HepG2 (cell line): ENCODE results near the gene PAK1IP1. TPM values are rescaled to one million over a fixed set of nuclear protein-coding genes. Genes with fewer than 3 reads are reported as not detected.
A peak's percentile ranks its signal among the peaks of the same experiment; 100 is the strongest.

Source experiments
- ADNP ChIP-seq: sonication (generic); formaldehyde crosslinking; IDR thresholded peaks from 2 replicates; pipeline ENCODE4 v1.4.0; 2020; ENCODE audit warnings: missing genetic modification reagents
- HNRNPUL1 ChIP-seq: fragments of 200-400 bp; formaldehyde crosslinking; IDR thresholded peaks from 2 replicates; pipeline ENCODE4 v1.6.1; 2017; ENCODE audit warnings: low read depth, mild to moderate bottlenecking, low read length, moderate library complexity
- KLF6 ChIP-seq: IDR thresholded peaks from 2 replicates; pipeline ENCODE4 v1.8.0; 2016; ENCODE audit warnings: missing biosample characterization, missing genetic modification reagents
- KLF9 ChIP-seq: IDR thresholded peaks from 2 replicates; pipeline ENCODE4 v1.6.1; 2016; ENCODE audit warnings: low read depth
- MED1 ChIP-seq: sonication (generic); formaldehyde crosslinking; IDR thresholded peaks from 2 replicates; pipeline ENCODE4 v1.4.0; 2020; ENCODE audit warnings: missing genetic modification reagents
- RXRA ChIP-seq: sonication (generic); formaldehyde crosslinking; IDR thresholded peaks from 2 replicates; pipeline ENCODE4 v1.5.1; 2020; ENCODE audit warnings: missing genetic modification reagents
- SALL2 ChIP-seq: sonication (generic); formaldehyde crosslinking; IDR thresholded peaks from 2 replicates; pipeline ENCODE4 v1.8.1; 2023; ENCODE audit warnings: mild to moderate bottlenecking, missing genetic modification reagents, inconsistent platforms
- SNAPC4 ChIP-seq: sonication (generic); formaldehyde crosslinking; IDR thresholded peaks from 2 replicates; pipeline ENCODE4 v1.4.0; 2020; ENCODE audit warnings: mild to moderate bottlenecking, missing genetic modification reagents
- ZC3H13 ChIP-seq: sonication (generic); formaldehyde crosslinking; IDR thresholded peaks from 2 replicates; pipeline ENCODE4 v1.8.1; 2023; ENCODE audit warnings: mild to moderate bottlenecking, missing genetic modification reagents, moderate library complexity
- ZNF160 ChIP-seq: sonication (generic); formaldehyde crosslinking; IDR thresholded peaks from 2 replicates; pipeline ENCODE4 v1.8.0; 2022; ENCODE audit warnings: mild to moderate bottlenecking, inconsistent platforms, missing genetic modification reagents
- ZNF275 ChIP-seq: sonication (generic); formaldehyde crosslinking; IDR thresholded peaks from 2 replicates; pipeline ENCODE4 v1.8.0; 2022; ENCODE audit warnings: missing genetic modification reagents, mild to moderate bottlenecking, inconsistent platforms, borderline replicate concordance
- ZNF407 ChIP-seq: sonication (generic); formaldehyde crosslinking; IDR thresholded peaks from one replicate; pipeline ENCODE4 v1.5.1; 2020; ENCODE audit warnings: mild to moderate bottlenecking, missing genetic modification reagents; ENCODE audit errors: not compliant biosample characterization
- ZNF430 ChIP-seq: sonication (generic); formaldehyde crosslinking; IDR thresholded peaks from 2 replicates; pipeline ENCODE4 v1.9.0; 2021; ENCODE audit warnings: mild to moderate bottlenecking, missing genetic modification reagents
- ZNF558 ChIP-seq: sonication (generic); formaldehyde crosslinking; IDR thresholded peaks from 2 replicates; pipeline ENCODE4 v1.9.0; 2022; ENCODE audit warnings: mild to moderate bottlenecking, missing genetic modification reagents, borderline replicate concordance
- ZNF737 ChIP-seq: sonication (generic); formaldehyde crosslinking; IDR thresholded peaks from 2 replicates; pipeline ENCODE4 v1.5.0; 2020; ENCODE audit warnings: missing genetic modification reagents, mild to moderate bottlenecking, borderline replicate concordance
- polyA plus RNA-seq, 8 experiments: library from polyadenylated mRNA; depleted of rRNA in 3 of 8; stranded (reverse) in 7 of 8; unstranded in 1 of 8; fragments of >200 nt; fragmentation: Illumina TruSeq in 4 of 8; extraction: Trizol in 4 of 8; gene quantifications; 2 replicates each; pipeline versions ENCODE4 v1.2.1 to v1.2.3, GENCODE V29; 2011 to 2016; ENCODE audit warnings: low read depth in 4 of 8, missing spikeins in 1 of 8, mixed read lengths in 1 of 8; ENCODE audit not compliant: insufficient read depth in 1 of 8
- total RNA-seq, 5 experiments: library from RNA; depleted of rRNA; stranded (reverse); fragments of >200 nt; fragmentation: Illumina TruSeq; extraction: Trizol; gene quantifications; 2 replicates each; pipeline ENCODE4 v1.2.3, GENCODE V29; 2016; ENCODE audit warnings: low read depth in 1 of 5

The PAK1IP1 gene
- total and polyA plus RNA-seq, 2 of the 13 experiments (the other 11 are each of a cell fraction or from before 2014, with no cell fraction given): 23.4 to 66.2 TPM

- TF ChIP-seq SNAPC4 (no peak), MED1 (peak; percentile 22; the same call in 1 of the 2 replicates), RXRA (CRISPR knock-in tag) (peak; percentile 3; the same call in 1 of the 2 replicates), KLF9 (CRISPR knock-in tag) (peak; percentile 84; the same call in 1 of the 2 replicates), ZNF558 (CRISPR knock-in tag) (peak; percentile 4; the same call in 1 of the 2 replicates), ZNF275 (CRISPR knock-in tag) (peak; percentile 64; the same call in 1 of the 2 replicates), ZC3H13 (CRISPR knock-in tag) (peak; percentile 69), ZNF160 (peak; percentile 77), ZNF407 (CRISPR knock-in tag) (peak; percentile 13), ADNP (CRISPR knock-in tag) (no peak), ZNF737 (CRISPR knock-in tag) (0 out of 2 replicates have a peak, but pooled peaks have one; percentile 49), HNRNPUL1 (no peak), ZNF430 (CRISPR knock-in tag) (peak; percentile 67; the same call in 1 of the 2 replicates), SALL2 (CRISPR knock-in tag) (0 out of 2 replicates have a peak, but pooled peaks have one; percentile 48), KLF6 (CRISPR knock-in tag) (no peak; the same call in 1 of the 2 replicates)
These were observed 25.6 kb downstream of the PAK1IP1 start (continued) for GRCh38 chr6:10720265-10720959.
